NT2/D1 (cell line): ENCODE measurements around the gene LAGE3.

Experiments
- DNase-seq: peaks from one replicate; pipeline ENCODE4 v3.0.0-alpha.2; 2011; ENCODE audit warnings: low read depth, low spot score
- H3K27me3 ChIP-seq: 2 replicates; pipeline ENCODE4 v1.6.0; 2011; ENCODE audit warnings: mild to moderate bottlenecking; ENCODE audit not compliant: insufficient read length, insufficient read depth
- H3K36me3 ChIP-seq: 2 replicates; pipeline ENCODE4 v1.6.1; 2011; ENCODE audit warnings: mild to moderate bottlenecking, low read length, mixed read lengths; ENCODE audit not compliant: insufficient read depth, insufficient read length
- H3K4me1 ChIP-seq: 2 replicates; pipeline ENCODE4 v1.5.1; 2011; ENCODE audit not compliant: insufficient read depth, insufficient read length
- H3K4me3 ChIP-seq: 2 replicates; pipeline ENCODE4 v1.5.1; 2011; ENCODE audit warnings: low read depth; ENCODE audit not compliant: insufficient read length
- H3K9ac ChIP-seq: 2 replicates; pipeline ENCODE4 v1.6.0; 2011; ENCODE audit warnings: low read depth; ENCODE audit not compliant: insufficient read length
- H3K9me3 ChIP-seq: 2 replicates; pipeline ENCODE4 v1.5.1; 2011; ENCODE audit warnings: mild to moderate bottlenecking, low read length; ENCODE audit not compliant: insufficient read depth
- SUZ12 ChIP-seq: IDR thresholded peaks from 2 replicates; pipeline ENCODE4 v1.6.1; 2011; ENCODE audit not compliant: insufficient read length, insufficient read depth; ENCODE audit errors: extremely low read depth
- YY1 ChIP-seq: IDR thresholded peaks from 2 replicates; pipeline ENCODE4 v1.6.1; 2011; ENCODE audit not compliant: insufficient read length, insufficient read depth
- ZNF274 ChIP-seq: IDR thresholded peaks from 2 replicates; pipeline ENCODE4 v1.6.1; 2011; ENCODE audit warnings: mild to moderate bottlenecking, low read depth, low read length

Gene LAGE3

GRCh38 chrX:154435171-154435733, 43.8 kb downstream of the LAGE3 start:
- H3K4me3 ChIP-seq, result no peak overlapping the region
- TF ChIP-seq SUZ12, result no peak
- no peak for TF ChIP-seq ZNF274
- TF ChIP-seq YY1, result no peak
- H3K4me1 ChIP-seq, result peaks cover 3% of the 10 kb centered on the region
- no peak for DNase-seq
- H3K9ac ChIP-seq, result no peak overlapping the region
- H3K27me3 ChIP-seq, result no peaks in the 10 kb centered on the region
- no peaks in the 10 kb centered on the region for H3K9me3 ChIP-seq
- peaks cover 56% of the 10 kb centered on the region for H3K36me3 ChIP-seq

GRCh38 chrX:154434394-154435168, 44.5 kb downstream of the LAGE3 start:
- DNase-seq, result no peak
- no peaks in the 10 kb centered on the region for H3K9me3 ChIP-seq
- TF ChIP-seq YY1 (no peak), SUZ12 (no peak), ZNF274 (no peak)
- peaks cover 51% of the 10 kb centered on the region for H3K36me3 ChIP-seq
- H3K4me1 ChIP-seq, result peaks cover 3% of the 10 kb centered on the region
- no peaks in the 10 kb centered on the region for H3K27me3 ChIP-seq
- no peak overlapping the region for H3K9ac ChIP-seq
- H3K4me3 ChIP-seq, result no peak overlapping the region

GRCh38 chrX:154433605-154434004, 45.5 kb downstream of the LAGE3 start:
- Histone ChIP-seq H3K9ac (no peak overlapping the region), H3K9me3 (no peaks in the 10 kb centered on the region), H3K4me3 (no peak overlapping the region), H3K27me3 (no peaks in the 10 kb centered on the region), H3K36me3 (peaks cover 43% of the 10 kb centered on the region), H3K4me1 (peaks cover 3% of the 10 kb centered on the region)
- TF ChIP-seq SUZ12 (no peak), ZNF274 (no peak), YY1 (no peak)
- no peak for DNase-seq

DNA sequence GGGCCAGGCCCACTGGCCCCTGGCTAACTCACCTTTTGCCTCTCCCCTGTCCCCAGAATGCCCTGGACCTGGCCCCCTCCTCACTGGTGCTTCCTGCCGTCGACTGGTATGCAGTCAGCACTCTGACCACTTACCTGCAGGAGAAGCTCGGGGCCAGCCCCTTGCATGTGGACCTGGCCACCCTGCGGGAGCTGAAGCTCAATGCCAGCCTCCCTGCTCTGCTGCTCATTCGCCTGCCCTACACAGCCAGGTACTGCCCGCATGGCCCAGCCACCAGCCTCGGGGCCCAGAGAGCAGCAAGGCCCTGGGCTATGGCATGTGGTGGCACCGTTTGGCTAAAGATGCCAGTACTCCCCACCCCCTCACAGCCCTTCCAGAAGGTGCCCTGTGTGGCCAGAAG, 46.9 kb downstream of the LAGE3 start:
- Histone ChIP-seq H3K9ac (no peak overlapping the region), H3K9me3 (no peaks in the 10 kb centered on the region), H3K36me3 (peaks cover 36% of the 10 kb centered on the region), H3K4me1 (peaks cover 3% of the 10 kb centered on the region), H3K4me3 (no peak overlapping the region), H3K27me3 (no peaks in the 10 kb centered on the region)
- DNase-seq, result no peak
- no peak for TF ChIP-seq SUZ12
- no peak for TF ChIP-seq YY1
- no peak for TF ChIP-seq ZNF274

DNA sequence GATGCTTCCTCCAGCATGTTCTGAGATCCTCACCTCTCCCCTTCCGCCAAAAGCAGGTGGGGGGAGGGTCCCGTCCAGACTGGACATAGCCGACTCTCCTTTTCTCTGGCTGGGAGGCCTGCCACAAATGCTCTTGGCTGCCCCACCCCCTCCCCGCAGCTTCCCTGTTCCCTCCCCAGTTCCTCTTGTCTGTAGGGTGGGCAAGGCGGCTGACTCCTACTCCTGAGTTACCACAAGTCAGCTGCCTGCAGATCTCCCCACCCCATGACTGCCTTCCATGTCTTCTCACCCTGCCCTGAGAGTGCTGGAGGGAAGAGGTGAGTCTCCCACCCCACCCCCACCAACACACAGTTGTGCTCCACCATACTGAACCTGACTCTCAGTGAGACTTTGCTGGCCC, 47.7 kb downstream of the LAGE3 start:
- H3K9me3 ChIP-seq, result no peaks in the 10 kb centered on the region
- DNase-seq, result no peak
- TF ChIP-seq ZNF274 (no peak), YY1 (no peak), SUZ12 (no peak)
- H3K36me3 ChIP-seq, result peaks cover 36% of the 10 kb centered on the region
- H3K4me1 ChIP-seq, result peaks cover 3% of the 10 kb centered on the region
- no peak overlapping the region for H3K9ac ChIP-seq
- H3K27me3 ChIP-seq, result no peaks in the 10 kb centered on the region
- H3K4me3 ChIP-seq, result no peak overlapping the region

DNA sequence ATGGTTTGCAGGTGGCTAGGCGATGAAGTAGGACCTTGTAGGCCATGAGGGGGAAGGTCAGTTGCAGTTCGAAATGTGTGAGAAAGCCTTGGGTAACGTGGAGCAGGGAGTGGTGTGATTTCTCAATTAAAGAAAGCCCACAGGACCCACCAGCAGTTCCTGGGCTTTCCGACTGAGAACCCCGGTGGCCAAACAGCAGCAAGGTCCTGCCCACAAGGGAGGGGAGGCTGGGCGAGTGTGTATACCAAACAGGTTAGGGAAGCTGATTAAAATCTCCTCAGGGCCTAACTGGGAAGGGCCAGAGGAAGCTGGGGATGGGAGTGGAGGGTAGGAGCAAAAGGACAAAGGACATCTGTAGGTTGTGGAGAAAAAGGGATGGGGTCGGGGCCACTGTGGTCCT, 48.2 kb downstream of the LAGE3 start:
- no peak overlapping the region for H3K4me3 ChIP-seq

GRCh38 chrX:154430479-154430878, 48.6 kb downstream of the LAGE3 start:
- H3K36me3 ChIP-seq, result peaks cover 28% of the 10 kb centered on the region
- H3K27me3 ChIP-seq, result no peaks in the 10 kb centered on the region
- no peaks in the 10 kb centered on the region for H3K9me3 ChIP-seq
- TF ChIP-seq ZNF274, result no peak
- TF ChIP-seq YY1, result no peak
- no peak for TF ChIP-seq SUZ12
- H3K4me3 ChIP-seq, result no peak overlapping the region
- H3K9ac ChIP-seq, result no peak overlapping the region
- H3K4me1 ChIP-seq, result peaks cover 3% of the 10 kb centered on the region
- DNase-seq, result no peak

More for the DNA sequence above, 48.2 kb downstream of the LAGE3 start:
- H3K4me1 ChIP-seq, result peaks cover 3% of the 10 kb centered on the region
- no peak for DNase-seq
- H3K36me3 ChIP-seq, result peaks cover 32% of the 10 kb centered on the region
- H3K27me3 ChIP-seq, result no peaks in the 10 kb centered on the region
- H3K9me3 ChIP-seq, result no peaks in the 10 kb centered on the region
- H3K9ac ChIP-seq, result no peak overlapping the region
- TF ChIP-seq SUZ12 (no peak), YY1 (no peak), ZNF274 (no peak)
